HepG2 (cell line): ENCODE measurements around the gene RIMBP2. TPM values are rescaled to one million over a fixed set of nuclear protein-coding genes. Genes with fewer than 3 reads are reported as not detected.

ENCODE experiments used
- ATAC-seq: fragments of 200-7000 bp; cut with Tn5 transposase; 3 replicates; pipeline ENCODE4 v1.9.1; 2020; ENCODE audit warnings: mild to moderate bottlenecking, moderate library complexity
- BruUV-seq: library from RNA; stranded (reverse); fragments of 400-500 nt; replicated peaks from 2 replicates; lab custom pipeline; 2021; lab: Mats Ljungman, UMichigan
- CTCF ChIA-PET: fragments of 300-600 bp; formaldehyde crosslinking; extraction: SDS; loops from one replicate; lab custom pipeline; 2021; ENCODE audit warnings: low total read pairs, inconsistent platforms, low intra/inter-chr PET ratio; lab: Yijun Ruan, JAX
- POLR2A ChIA-PET: fragments of 350-600 bp; sonication (Branson Sonifier 250); formaldehyde crosslinking; loops from one replicate; lab custom pipeline; 2020; ENCODE audit warnings: antibody characterized with exemption, inconsistent platforms; lab: Yijun Ruan, JAX
- DNase-seq: peaks from one replicate; pipeline ENCODE4 v3.0.0-alpha.2; 2015; ENCODE audit warnings: low spot score
- FAIRE-seq: peaks from 3 replicates; lab custom pipeline; 2011; peaks lifted over from hg19 to GRCh38; lab: Jason Lieb, UNC
- H2AFZ ChIP-seq: one replicate; pipeline ENCODE4 v1.6.1; 2011; ENCODE audit warnings: low read length, inconsistent platforms
- H3K27ac ChIP-seq: fragments of 300-600 bp; 3 replicates; pipeline ENCODE4 v1.8.0; 2011; ENCODE audit warnings: mixed run types, mild to moderate bottlenecking, mixed read lengths, low read length, inconsistent platforms; ENCODE audit not compliant: insufficient read depth; ENCODE audit errors: extremely low read length
- H3K27me3 ChIP-seq, 2 experiments: fragments of 200-600 bp in 1 of 2; 2 replicates in 1 of 2; 3 replicates in 1 of 2; pipeline versions ENCODE4 v1.6.0 to v1.8.0; 2011; ENCODE audit warnings: low read length in 2 of 2, mild to moderate bottlenecking in 2 of 2, moderate library complexity in 2 of 2, inconsistent platforms in 1 of 2; ENCODE audit not compliant: insufficient read depth in 2 of 2, control insufficient read depth in 1 of 2
- H3K36me3 ChIP-seq, 2 experiments: fragments of 200-600 bp in 1 of 2; replicated peaks in 1 of 2; 2 replicates in 1 of 2; 3 replicates in 1 of 2; pipeline versions ENCODE4 v1.5.1 to v1.8.0; 2011; ENCODE audit warnings: low read length in 2 of 2, inconsistent platforms in 1 of 2; ENCODE audit not compliant: insufficient read depth in 2 of 2, control insufficient read depth in 1 of 2
- H3K4me1 ChIP-seq: 2 replicates; pipeline ENCODE4 v1.5.1; 2012; ENCODE audit warnings: low read length, inconsistent platforms; ENCODE audit not compliant: insufficient read depth
- H3K4me2 ChIP-seq: 2 replicates; pipeline ENCODE4 v1.6.0; 2011; ENCODE audit warnings: low read depth, low read length, inconsistent platforms
- H3K4me3 ChIP-seq, 3 experiments: fragments of 200-600 bp in 1 of 3; sonication (generic), shearing (Covaris generic) in 1 of 3; replicated peaks in 1 of 3; 2 replicates each; pipeline ENCODE4 v1.5.1; 2011 to 2016; ENCODE audit warnings: low read length in 3 of 3, inconsistent platforms in 2 of 3, low read depth in 2 of 3, mild to moderate bottlenecking in 2 of 3, control low read depth in 1 of 3, mixed read lengths in 1 of 3; ENCODE audit not compliant: insufficient read depth in 1 of 3
- H3K79me2 ChIP-seq: one replicate; pipeline ENCODE4 v1.6.1; 2011; ENCODE audit warnings: low read length, inconsistent platforms; ENCODE audit not compliant: insufficient read depth
- H3K9ac ChIP-seq: 2 replicates; pipeline ENCODE4 v1.6.0; 2011; ENCODE audit warnings: mild to moderate bottlenecking, low read depth, low read length, inconsistent platforms; ENCODE audit not compliant: insufficient read depth
- H3K9me3 ChIP-seq: 2 replicates; pipeline ENCODE4 v1.5.1; 2012; ENCODE audit warnings: mild to moderate bottlenecking, low read length
- H4K20me1 ChIP-seq: 2 replicates; pipeline ENCODE4 v1.6.0; 2011; ENCODE audit warnings: inconsistent platforms, mild to moderate bottlenecking, low read length, moderate library complexity; ENCODE audit not compliant: insufficient read depth
- DRAP1 ChIP-seq: IDR thresholded peaks from 2 replicates; pipeline ENCODE4 v1.6.1; 2016; ENCODE audit warnings: missing genetic modification reagents, missing compliant biosample characterization
- IRF1 ChIP-seq: sonication (generic); formaldehyde crosslinking; IDR thresholded peaks from 2 replicates; pipeline ENCODE4 v1.4.0; 2020; ENCODE audit warnings: low read depth, mild to moderate bottlenecking, missing genetic modification reagents
- MAFF ChIP-seq: IDR thresholded peaks from 2 replicates; pipeline ENCODE4 v1.6.1; 2011; ENCODE audit warnings: low read depth, low read length, improper control_type of control experiment
- MAFK ChIP-seq, 2 experiments: IDR thresholded peaks in 1 of 2; conservative IDR thresholded peaks in 1 of 2; 2 replicates each; pipeline ENCODE4 v1.6.1; 2011; ENCODE audit warnings: improper control_type of control experiment in 2 of 2, low read length in 2 of 2
- PAX8 ChIP-seq: sonication (generic); formaldehyde crosslinking; IDR thresholded peaks from 2 replicates; pipeline ENCODE4 v1.8.0; 2022; ENCODE audit warnings: mild to moderate bottlenecking, missing genetic modification reagents, borderline replicate concordance
- RXRB ChIP-seq: IDR thresholded peaks from 2 replicates; pipeline ENCODE4 v1.6.1; 2016; ENCODE audit warnings: borderline replicate concordance, missing genetic modification reagents, missing compliant biosample characterization
- SPEN ChIP-seq: sonication (generic); formaldehyde crosslinking; IDR thresholded peaks from 2 replicates; pipeline ENCODE4 v1.5.1; 2020; ENCODE audit warnings: low read depth, mild to moderate bottlenecking, missing genetic modification reagents
- SSRP1 ChIP-seq: IDR thresholded peaks from 2 replicates; pipeline ENCODE4 v1.6.1; 2016; ENCODE audit warnings: control low read depth
- ZBTB39 ChIP-seq: sonication (generic); formaldehyde crosslinking; IDR thresholded peaks from 2 replicates; pipeline ENCODE4 v1.5.0; 2020; ENCODE audit warnings: missing genetic modification reagents
- ZFP41 ChIP-seq: sonication (generic); formaldehyde crosslinking; IDR thresholded peaks from 2 replicates; pipeline ENCODE4 v1.4.0; 2020; ENCODE audit warnings: mild to moderate bottlenecking, missing genetic modification reagents, borderline replicate concordance
- ZNF451 ChIP-seq: sonication (generic); formaldehyde crosslinking; IDR thresholded peaks from 2 replicates; pipeline ENCODE4 v1.5.0; 2020; ENCODE audit warnings: mild to moderate bottlenecking, missing genetic modification reagents
- ZNF543 ChIP-seq: sonication (generic); formaldehyde crosslinking; IDR thresholded peaks from 2 replicates; pipeline ENCODE4 v1.4.0; 2020; ENCODE audit warnings: mild to moderate bottlenecking, missing genetic modification reagents
- WGBS: methylation state at CpG from one replicate; pipeline ENCODE4 v1.1.6; 2017; ENCODE audit warnings: low lambda C conversion rate; 5-methylcytosine and 5-hydroxymethylcytosine counted together
- in situ Hi-C: cut with HindIII; loops from 2 replicates; pipeline ENCODE4 v1.10.0; 2017; ENCODE audit warnings: low pct_unique_long_range_greater_than_20kb; ENCODE audit not compliant: extremely low pct_ligation_motif_present
- intact Hi-C: fragments of 100-400 bp; cut with micrococcal nuclease; formaldehyde crosslinking; loops from one replicate; pipeline ENCODE4 v1.10.0; 2022; ENCODE audit not compliant: unreplicated experiment
- polyA plus RNA-seq, 8 experiments: library from polyadenylated mRNA; depleted of rRNA in 3 of 8; stranded (reverse) in 7 of 8; unstranded in 1 of 8; fragments of >200 nt; fragmentation: Illumina TruSeq in 4 of 8; extraction: Trizol in 4 of 8; gene quantifications; 2 replicates each; pipeline versions ENCODE4 v1.2.1 to v1.2.3, GENCODE V29; 2011 to 2016; ENCODE audit warnings: low read depth in 4 of 8, missing spikeins in 1 of 8, mixed read lengths in 1 of 8; ENCODE audit not compliant: insufficient read depth in 1 of 8
- total RNA-seq, 5 experiments: library from RNA; depleted of rRNA; stranded (reverse); fragments of >200 nt; fragmentation: Illumina TruSeq; extraction: Trizol; gene quantifications; 2 replicates each; pipeline ENCODE4 v1.2.3, GENCODE V29; 2016; ENCODE audit warnings: low read depth in 1 of 5

The RIMBP2 gene
- total and polyA plus RNA-seq, 2 of the 13 experiments (the other 11 are each of a cell fraction or from before 2014, with no cell fraction given), result 0.03 TPM; not detected in 1

GRCh38 chr12:130696379-130697100 lies 19.6 kb downstream of the RIMBP2 start:
- under 1% methylated on average over 7 of the region's 7 CpGs for WGBS
- BruUV-seq, result no TSS peak
- ATAC-seq (no peak), FAIRE-seq (no peak), DNase-seq (no peak)
- H3K36me3 ChIP-seq, result no peaks in the 10 kb centered on the region
- ChIA-PET CTCF (no interaction called here), POLR2A (no interaction called here)
- intact Hi-C loops, result no loop called here
- H3K4me3 ChIP-seq, result no peak overlapping the region
- H4K20me1 ChIP-seq, result no peaks in the 10 kb centered on the region
- H3K27me3 ChIP-seq, result peaks cover 3 to 50% of the 10 kb centered on the region in 2 experiments; a peak in 4 of 5 replicates
- TF ChIP-seq MAFK (conservative IDR thresholded peaks at IDR 0.05 in 1 of 2, IDR thresholded peaks at IDR 0.05 in 1 of 2; ENCODE audit: low read length in 2 of 2) (peak; percentile 95 to 98), PAX8 (no peak), DRAP1 (CRISPR knock-in tag) (no peak), ZFP41 (CRISPR knock-in tag) (no peak), ZNF543 (CRISPR knock-in tag) (no peak), SSRP1 (no peak), MAFF (peak; percentile 97)
- no peak overlapping the region for H3K4me2 ChIP-seq
- no peaks in the 10 kb centered on the region for H3K79me2 ChIP-seq
- no peak overlapping the region for H2AFZ ChIP-seq
- in situ Hi-C loops, result no loop called here
- H3K27ac ChIP-seq, result no peak overlapping the region
- H3K4me1 ChIP-seq, result no peaks in the 10 kb centered on the region
- no peaks in the 10 kb centered on the region for H3K9me3 ChIP-seq
- no peak overlapping the region for H3K9ac ChIP-seq

- no peaks in the 10 kb centered on the region for H3K4me1 ChIP-seq
- CTCF ChIA-PET, result no interaction called here
- TF ChIP-seq IRF1, result no peak
- TF ChIP-seq ZNF451 (CRISPR knock-in tag), result no peak
- TF ChIP-seq RXRB (CRISPR knock-in tag), result no peak
- no peak for TF ChIP-seq ZBTB39 (CRISPR knock-in tag)
- TF ChIP-seq SPEN (CRISPR knock-in tag), result no peak
These were observed 21.0 kb downstream of the RIMBP2 start for GRCh38 chr12:130695061-130695460.

More at GRCh38 chr12:130695061-130695460, 21.0 kb downstream of the RIMBP2 start:
- Histone ChIP-seq H3K9me3 (no peaks in the 10 kb centered on the region), H3K4me2 (no peak overlapping the region), H3K4me3 (no peak overlapping the region), H4K20me1 (no peaks in the 10 kb centered on the region), H3K79me2 (no peaks in the 10 kb centered on the region), H2AFZ (no peak overlapping the region), H3K36me3 (no peaks in the 10 kb centered on the region), H3K9ac (no peak overlapping the region), H3K27me3 (peaks cover 5 to 61% of the 10 kb centered on the region in 2 experiments; a peak in 4 of 5 replicates), H3K27ac (no peak overlapping the region)
- POLR2A ChIA-PET, result no interaction called here
- intact Hi-C loops, result no loop called here
- in situ Hi-C loops, result no loop called here
- FAIRE-seq (no peak), ATAC-seq (no peak), DNase-seq (no peak)
- 0% methylated on average over 6 of the region's 6 CpGs for WGBS
- BruUV-seq, result no TSS peak
